ENCODE measurements around the gene ZNF492. TPM values are rescaled to one million over a fixed set of nuclear protein-coding genes. Genes with fewer than 3 reads are reported as not detected.

Gene ZNF492
- total and polyA plus RNA-seq, 10 of the 15 experiments (the other 5 are each of a cell fraction or from before 2014, with no cell fraction given) = not detected

- no peak for TF ChIP-seq CUX1 (IDR thresholded peaks at IDR 0.05; ENCODE audit: insufficient replicate concordance, low read depth, low read length)
- TF ChIP-seq ZSCAN29 (IDR thresholded peaks at IDR 0.05) = no peak
- TF ChIP-seq SMAD5 (IDR thresholded peaks at IDR 0.05; ENCODE audit: low read depth) = no peak
Observed at GRCh38 chr19:22602631-22603272, 31.4 kb upstream of the ZNF492 start (continued).

GRCh38 chr19:22603518-22604440, 30.3 kb upstream of the ZNF492 start:
- H3K79me2 ChIP-seq (ENCODE audit: control insufficient read depth, insufficient read depth, low read length) = no peaks in the 10 kb centered on the region
- no peak overlapping the region for H3K27ac ChIP-seq (ENCODE audit: control insufficient read depth, insufficient read depth)
- no peak for ATAC-seq
- DNase-seq (ENCODE audit: low read depth, low spot score) = no peak
- H2AFZ ChIP-seq (ENCODE audit: control insufficient read depth, low read depth, low read length) = no peak overlapping the region
- ChIA-PET RAD21 (ENCODE audit: unreplicated experiment) (no interaction called here), SMC1A (ENCODE audit: uncharacterized antibody, unreplicated experiment) (no interaction called here), POLR2A (no interaction called here), CTCF (no interaction called here)
- BruUV-seq (replicated peaks) = no TSS peak
- H3K4me1 ChIP-seq (ENCODE audit: control insufficient read depth, insufficient read depth, low read length) = no peaks in the 10 kb centered on the region
- no peaks in the 10 kb centered on the region for H3K36me3 ChIP-seq (ENCODE audit: control insufficient read depth in 2 of 2, insufficient read depth in 2 of 2, low read length in 1 of 2)
- no peak overlapping the region for H3K9ac ChIP-seq (ENCODE audit: control insufficient read depth, insufficient read depth, low read length)
- TF ChIP-seq SUPT20H (IDR thresholded peaks at IDR 0.05; ENCODE audit: borderline replicate concordance, control insufficient read depth, low read depth, low read length) (no peak), BMI1 (IDR thresholded peaks at IDR 0.05; ENCODE audit: borderline replicate concordance) (no peak), E4F1 (IDR thresholded peaks at IDR 0.05; ENCODE audit: borderline replicate concordance, partially characterized antibody) (no peak), HDGF (IDR thresholded peaks at IDR 0.05) (no peak), TCF3 (IDR thresholded peaks at IDR 0.05; ENCODE audit: borderline replicate concordance, insufficient read depth, low read depth, low read length) (no peak), MLLT1 (IDR thresholded peaks at IDR 0.05) (no peak), STAT3 (IDR thresholded peaks at IDR 0.05; ENCODE audit: low read depth, low read length) (no peak)
- H4K20me1 ChIP-seq (ENCODE audit: control insufficient read depth, insufficient read depth) = no peaks in the 10 kb centered on the region
- intact Hi-C loops (cut with micrococcal nuclease; ENCODE audit: unreplicated experiment) (no loop called here), in situ Hi-C loops (cut with MboI) (no loop called here)
- no peaks in the 10 kb centered on the region; the same call in 2 of the 3 replicates for H3K9me3 ChIP-seq (replicated peaks; ENCODE audit: control insufficient read depth, insufficient read depth, low read length)
- no peak overlapping the region for H3K4me3 ChIP-seq
- no peak overlapping the region for H3K4me2 ChIP-seq (ENCODE audit: control insufficient read depth, insufficient read depth)
- 47% methylated on average over 13 of the region's 14 CpGs for WGBS (ENCODE audit: insufficient coverage, insufficient replicate concordance, low lambda C conversion rate, missing lambda C conversion rate)
- H3K27me3 ChIP-seq (replicated peaks in 1 of 2; ENCODE audit: control insufficient read depth in 2 of 2, insufficient read depth in 2 of 2, low read length in 1 of 2) = no peaks in the 10 kb centered on the region
- FAIRE-seq = no peak
